Measurements from ENCODE around the gene AKNAD1. TPM values are rescaled to one million over a fixed set of nuclear protein-coding genes. Genes with fewer than 3 reads are reported as not detected.

The AKNAD1 gene
- total and polyA plus RNA-seq, 7 donors: 0.28 to 2.4 (median 1.5) TPM; not detected in 3

DNA sequence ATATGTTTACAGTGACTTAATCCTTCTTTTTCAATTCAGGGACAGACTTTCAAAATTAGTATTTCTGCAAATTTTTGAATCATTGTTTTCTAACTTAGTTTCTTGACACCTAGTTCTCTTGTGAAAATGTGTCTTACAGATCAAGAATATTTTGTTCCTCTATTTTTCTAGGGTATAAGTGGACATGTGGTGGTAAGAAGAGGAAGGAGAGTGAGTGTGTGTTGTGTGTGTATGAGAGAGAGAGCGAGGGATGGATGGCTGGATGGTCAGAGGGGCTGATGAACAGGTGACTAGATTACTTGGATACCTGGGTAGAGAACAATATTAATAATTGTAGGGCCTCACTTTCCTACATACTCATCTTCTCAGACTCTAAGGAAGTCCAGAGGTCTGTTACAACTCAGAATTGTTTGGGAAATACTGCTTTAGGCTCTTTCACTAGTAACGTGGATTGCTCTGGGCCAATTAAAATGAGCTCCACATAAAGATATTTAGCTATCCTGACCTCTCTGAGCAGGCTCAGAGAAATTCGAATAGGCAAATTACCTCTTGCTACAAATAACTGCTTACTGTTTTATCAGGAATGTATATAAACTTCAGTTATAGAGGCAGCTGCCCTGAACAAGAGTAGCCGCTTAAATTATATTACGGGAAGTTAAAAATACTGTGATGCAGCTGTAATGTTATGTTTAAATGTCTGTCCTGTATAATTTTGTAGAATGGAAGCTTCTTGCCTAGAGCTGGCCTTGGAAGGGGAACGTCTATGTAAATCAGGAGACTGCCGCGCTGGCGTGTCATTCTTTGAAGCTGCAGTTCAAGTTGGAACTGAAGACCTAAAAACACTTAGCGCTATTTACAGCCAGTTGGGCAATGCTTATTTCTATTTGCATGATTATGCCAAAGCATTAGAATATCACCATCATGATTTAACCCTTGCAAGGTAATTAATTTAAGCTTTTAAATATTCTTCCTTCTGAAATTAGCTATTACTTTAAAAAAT, 39.6 kb upstream of the AKNAD1 start:
- Histone ChIP-seq H3K36me3 (peaks cover 0 to 18% (median 2%) of the 10 kb centered on the region in 4 donors), H3K27ac (peak overlapping the region; percentile 76 to 81 (median 78)), H3K9me3 (no peaks in the 10 kb centered on the region), H3K27me3 (no peaks in the 10 kb centered on the region), H3K4me3 (peak overlapping the region in 1 of 4 donors; percentile 6), H3K4me1 (peaks cover 0 to 43% (median 23%) of the 10 kb centered on the region in 4 donors)
- 74% methylated on average over 10 of the region's 10 CpGs for WGBS, 2 donors
- TF ChIP-seq POLR2A (IDR thresholded peaks at IDR 0.05): no peak
- TF ChIP-seq POLR2AphosphoS5 (IDR thresholded peaks at IDR 0.05): peak in 2 of 4 donors; percentile 10 to 19
- intact Hi-C loops (cut with DNase I): loop anchor here (5.0 to 10.0 kb wide), 2 partner anchors 149 to 202 kb away; partner anchors contain the start of genes PRPF38B and STXBP3
- peak; percentile 82 for DNase-seq

DNA sequence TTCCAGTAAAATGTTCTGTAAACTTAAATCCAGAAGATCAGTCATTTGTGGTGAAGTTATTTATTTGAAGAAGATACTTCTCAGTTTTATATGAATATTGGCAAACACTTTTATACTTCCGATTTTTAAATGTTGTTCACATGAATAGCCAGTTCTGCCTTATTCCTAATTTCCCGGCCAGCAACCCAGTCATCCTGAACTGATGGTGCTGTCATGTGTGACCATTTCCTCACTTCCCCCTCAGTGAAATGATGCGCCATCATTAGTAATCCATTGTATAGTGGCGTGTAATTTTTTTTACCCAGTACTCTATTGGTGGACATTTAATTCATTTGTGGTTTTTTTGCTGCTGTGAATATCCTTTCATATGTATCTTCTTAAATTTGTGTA, 36.2 kb upstream of the AKNAD1 start:
- Histone ChIP-seq H3K27ac (peak overlapping the region in 1 of 4 donors; percentile 12), H3K9me3 (no peaks in the 10 kb centered on the region), H3K36me3 (no peaks in the 10 kb centered on the region), H3K4me3 (no peak overlapping the region), H3K4me1 (peaks cover 0 to 65% (median 33%) of the 10 kb centered on the region in 4 donors), H3K27me3 (no peaks in the 10 kb centered on the region)
- intact Hi-C loops (cut with DNase I): loop anchor here (10.0 kb wide), 1 partner anchor 198 kb away; the partner anchor contains the start of gene PRPF38B
- TF ChIP-seq, protein P1, sequence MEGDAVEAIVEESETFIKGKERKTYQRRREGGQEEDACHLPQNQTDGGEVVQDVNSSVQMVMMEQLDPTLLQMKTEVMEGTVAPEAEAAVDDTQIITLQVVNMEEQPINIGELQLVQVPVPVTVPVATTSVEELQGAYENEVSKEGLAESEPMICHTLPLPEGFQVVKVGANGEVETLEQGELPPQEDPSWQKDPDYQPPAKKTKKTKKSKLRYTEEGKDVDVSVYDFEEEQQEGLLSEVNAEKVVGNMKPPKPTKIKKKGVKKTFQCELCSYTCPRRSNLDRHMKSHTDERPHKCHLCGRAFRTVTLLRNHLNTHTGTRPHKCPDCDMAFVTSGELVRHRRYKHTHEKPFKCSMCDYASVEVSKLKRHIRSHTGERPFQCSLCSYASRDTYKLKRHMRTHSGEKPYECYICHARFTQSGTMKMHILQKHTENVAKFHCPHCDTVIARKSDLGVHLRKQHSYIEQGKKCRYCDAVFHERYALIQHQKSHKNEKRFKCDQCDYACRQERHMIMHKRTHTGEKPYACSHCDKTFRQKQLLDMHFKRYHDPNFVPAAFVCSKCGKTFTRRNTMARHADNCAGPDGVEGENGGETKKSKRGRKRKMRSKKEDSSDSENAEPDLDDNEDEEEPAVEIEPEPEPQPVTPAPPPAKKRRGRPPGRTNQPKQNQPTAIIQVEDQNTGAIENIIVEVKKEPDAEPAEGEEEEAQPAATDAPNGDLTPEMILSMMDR (IDR thresholded peaks at IDR 0.05): no peak
- TF ChIP-seq POLR2A (IDR thresholded peaks at IDR 0.05) (no peak), EP300 (IDR thresholded peaks at IDR 0.05) (no peak), POLR2AphosphoS5 (IDR thresholded peaks at IDR 0.05) (no peak)
- WGBS, 2 donors: 95% methylated on average over 4 of the region's 4 CpGs
- DNase-seq: no peak

DNA sequence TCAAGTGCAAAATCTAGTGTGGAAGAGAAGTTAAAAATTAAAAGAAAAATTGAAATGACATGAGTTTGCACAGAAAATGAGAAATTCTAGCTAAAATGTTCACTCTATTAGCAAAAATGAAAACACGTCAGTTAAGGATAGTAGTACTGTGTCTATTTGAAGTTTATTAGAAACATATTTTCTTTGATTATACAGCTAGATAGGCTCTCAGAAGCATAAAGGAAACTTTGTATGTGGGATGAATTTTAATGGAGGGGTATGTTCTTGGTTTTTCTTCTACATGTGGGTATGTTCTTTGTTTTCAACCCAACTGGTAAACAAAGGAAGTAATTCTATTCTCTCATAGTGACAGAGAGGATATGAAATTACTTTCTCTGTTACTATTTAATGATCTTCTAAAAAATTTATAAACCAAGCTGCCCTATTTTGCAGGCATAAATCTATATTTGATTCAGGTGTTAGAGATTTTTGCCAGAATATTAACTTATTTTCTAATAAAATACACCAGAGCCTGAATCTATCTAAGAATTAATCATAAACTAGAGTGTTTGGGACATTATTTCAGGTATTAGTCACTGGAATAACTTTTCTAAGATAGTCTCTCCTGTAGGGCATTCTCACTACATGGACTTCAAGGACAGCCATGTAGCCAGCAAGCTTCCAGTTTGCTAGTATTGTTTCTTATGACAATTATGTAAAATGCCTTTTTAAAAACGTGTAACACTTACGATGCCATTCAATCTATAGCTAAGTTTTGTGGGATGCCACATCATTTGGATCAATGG, 35.7 kb upstream of the AKNAD1 start:
- no peak for DNase-seq
- Histone ChIP-seq H3K9me3 (no peaks in the 10 kb centered on the region), H3K36me3 (no peaks in the 10 kb centered on the region), H3K4me1 (peaks cover 0 to 66% (median 30%) of the 10 kb centered on the region in 4 donors), H3K27me3 (no peaks in the 10 kb centered on the region), H3K4me3 (no peak overlapping the region), H3K27ac (peak overlapping the region in 1 of 4 donors; percentile 12)
- TF ChIP-seq, protein P1 (IDR thresholded peaks at IDR 0.05): no peak
- no peak for TF ChIP-seq POLR2AphosphoS5 (IDR thresholded peaks at IDR 0.05)
- no peak for TF ChIP-seq POLR2A (IDR thresholded peaks at IDR 0.05)
- no peak for TF ChIP-seq EP300 (IDR thresholded peaks at IDR 0.05)
- intact Hi-C loops (cut with DNase I): loop anchor here (10.0 kb wide), 1 partner anchor 198 kb away; the partner anchor contains the start of gene PRPF38B
- 90 to 93% methylated on average over 3 of the region's 3 CpGs for WGBS, 2 donors

DNA sequence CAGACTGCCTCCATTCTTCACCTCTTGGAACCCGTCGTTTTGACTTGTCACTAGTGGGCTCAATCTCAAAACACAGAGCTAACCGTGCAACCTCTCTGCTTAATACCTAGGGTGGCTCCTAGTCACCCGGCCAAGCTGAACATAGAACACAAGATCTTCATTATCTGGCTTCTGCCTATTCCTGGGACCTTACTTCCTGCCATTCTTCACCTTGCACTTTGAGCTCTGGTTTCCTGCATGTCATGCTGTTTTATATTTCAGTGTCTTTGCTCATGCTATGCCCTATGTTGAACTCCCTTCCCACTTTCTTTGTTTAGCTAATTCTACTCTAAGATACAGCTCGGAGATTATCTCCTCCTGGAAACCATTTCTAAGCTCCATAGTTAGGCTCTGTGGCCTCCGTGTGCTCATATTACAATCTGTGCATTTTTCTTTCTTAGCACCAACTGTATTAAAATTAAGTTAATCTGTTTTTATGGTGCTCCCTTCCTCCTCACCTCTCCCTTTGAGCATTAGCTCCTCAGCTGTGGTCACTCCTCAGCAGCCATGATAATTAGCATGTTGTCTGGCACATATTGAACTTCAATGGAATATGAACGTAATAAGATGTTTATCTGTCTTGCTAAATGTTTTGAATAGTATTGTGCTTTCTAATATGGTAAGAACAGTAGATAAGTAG, 33.0 kb upstream of the AKNAD1 start:
- intact Hi-C loops (cut with DNase I): loop anchor here (10.0 kb wide), 1 partner anchor 195 kb away; the partner anchor contains the start of gene PRPF38B

More for the DNA sequence above, 33.0 kb upstream of the AKNAD1 start:
- H3K4me1 ChIP-seq: peaks cover 0 to 47% (median 15%) of the 10 kb centered on the region in 4 donors
- WGBS, 2 donors: 81 to 83% methylated on average over 7 of the region's 7 CpGs
- H3K27me3 ChIP-seq: no peaks in the 10 kb centered on the region
- no peak for DNase-seq
- no peak overlapping the region for H3K4me3 ChIP-seq
- H3K9me3 ChIP-seq: no peaks in the 10 kb centered on the region
- TF ChIP-seq POLR2A (IDR thresholded peaks at IDR 0.05) (no peak), POLR2AphosphoS5 (IDR thresholded peaks at IDR 0.05) (no peak), EP300 (IDR thresholded peaks at IDR 0.05) (no peak)
- TF ChIP-seq, protein P1 (IDR thresholded peaks at IDR 0.05): no peak
- peak overlapping the region in 3 of 4 donors; percentile 39 to 64 (median 47) for H3K27ac ChIP-seq
- no peaks in the 10 kb centered on the region for H3K36me3 ChIP-seq

Measured in sigmoid colon (tissue), 7 donors.